ENCODE data around the gene TMEM52. TPM values are rescaled to one million over a fixed set of nuclear protein-coding genes. Genes with fewer than 3 reads are reported as not detected.

The TMEM52 gene
- total and polyA plus RNA-seq, 4 donors, result 2.6 to 13.1 (median 3.0) TPM

GRCh38 chr1:1948783-1949182, 29.7 kb upstream of the TMEM52 start:
- Histone ChIP-seq H3K9ac (ENCODE audit: low read depth in 1 of 2, low read length in 2 of 2) (no peak overlapping the region), H3K4me3 (ENCODE audit: low read depth in 1 of 3, low read length in 3 of 3) (no peak overlapping the region), H3K27me3 (ENCODE audit: control insufficient read depth in 4 of 4, insufficient read depth in 4 of 4, low read length in 3 of 4) (no peaks in the 10 kb centered on the region), H3K4me1 (ENCODE audit: control insufficient read depth in 4 of 4, insufficient read depth in 4 of 4, low read length in 3 of 4) (peaks cover 7 to 20% (median 14%) of the 10 kb centered on the region in 4 donors), H3K9me3 (ENCODE audit: control insufficient read depth in 4 of 4, low read length in 3 of 4) (peaks cover 0 to 1% (median 0%) of the 10 kb centered on the region in 4 donors), H3K27ac (ENCODE audit: low read depth in 1 of 2, low read length in 2 of 2) (no peak overlapping the region), H3K36me3 (ENCODE audit: control insufficient read depth in 4 of 4, insufficient read depth in 3 of 4, low read depth in 1 of 4, low read length in 3 of 4) (no peaks in the 10 kb centered on the region)
- TF ChIP-seq RXRA (IDR thresholded peaks at IDR 0.05), result no peak
- no peak for TF ChIP-seq HNF4A (conservative IDR thresholded peaks at IDR 0.05)
- no peak for TF ChIP-seq GABPA (IDR thresholded peaks at IDR 0.05 in 1 of 2, conservative IDR thresholded peaks at IDR 0.05 in 1 of 2)
- TF ChIP-seq CTCF (IDR thresholded peaks at IDR 0.05; ENCODE audit: low read depth, low read length, missing input control), result no peak
- no peak for TF ChIP-seq NR2F2 (IDR thresholded peaks at IDR 0.05)
- TF ChIP-seq TAF1 (conservative IDR thresholded peaks at IDR 0.05), result no peak
- no peak for TF ChIP-seq RAD21 (IDR thresholded peaks at IDR 0.05)
- TF ChIP-seq, protein P1, sequence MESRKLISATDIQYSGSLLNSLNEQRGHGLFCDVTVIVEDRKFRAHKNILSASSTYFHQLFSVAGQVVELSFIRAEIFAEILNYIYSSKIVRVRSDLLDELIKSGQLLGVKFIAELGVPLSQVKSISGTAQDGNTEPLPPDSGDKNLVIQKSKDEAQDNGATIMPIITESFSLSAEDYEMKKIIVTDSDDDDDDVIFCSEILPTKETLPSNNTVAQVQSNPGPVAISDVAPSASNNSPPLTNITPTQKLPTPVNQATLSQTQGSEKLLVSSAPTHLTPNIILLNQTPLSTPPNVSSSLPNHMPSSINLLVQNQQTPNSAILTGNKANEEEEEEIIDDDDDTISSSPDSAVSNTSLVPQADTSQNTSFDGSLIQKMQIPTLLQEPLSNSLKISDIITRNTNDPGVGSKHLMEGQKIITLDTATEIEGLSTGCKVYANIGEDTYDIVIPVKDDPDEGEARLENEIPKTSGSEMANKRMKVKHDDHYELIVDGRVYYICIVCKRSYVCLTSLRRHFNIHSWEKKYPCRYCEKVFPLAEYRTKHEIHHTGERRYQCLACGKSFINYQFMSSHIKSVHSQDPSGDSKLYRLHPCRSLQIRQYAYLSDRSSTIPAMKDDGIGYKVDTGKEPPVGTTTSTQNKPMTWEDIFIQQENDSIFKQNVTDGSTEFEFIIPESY (IDR thresholded peaks at IDR 0.05), result no peak
- TF ChIP-seq, protein P2, sequence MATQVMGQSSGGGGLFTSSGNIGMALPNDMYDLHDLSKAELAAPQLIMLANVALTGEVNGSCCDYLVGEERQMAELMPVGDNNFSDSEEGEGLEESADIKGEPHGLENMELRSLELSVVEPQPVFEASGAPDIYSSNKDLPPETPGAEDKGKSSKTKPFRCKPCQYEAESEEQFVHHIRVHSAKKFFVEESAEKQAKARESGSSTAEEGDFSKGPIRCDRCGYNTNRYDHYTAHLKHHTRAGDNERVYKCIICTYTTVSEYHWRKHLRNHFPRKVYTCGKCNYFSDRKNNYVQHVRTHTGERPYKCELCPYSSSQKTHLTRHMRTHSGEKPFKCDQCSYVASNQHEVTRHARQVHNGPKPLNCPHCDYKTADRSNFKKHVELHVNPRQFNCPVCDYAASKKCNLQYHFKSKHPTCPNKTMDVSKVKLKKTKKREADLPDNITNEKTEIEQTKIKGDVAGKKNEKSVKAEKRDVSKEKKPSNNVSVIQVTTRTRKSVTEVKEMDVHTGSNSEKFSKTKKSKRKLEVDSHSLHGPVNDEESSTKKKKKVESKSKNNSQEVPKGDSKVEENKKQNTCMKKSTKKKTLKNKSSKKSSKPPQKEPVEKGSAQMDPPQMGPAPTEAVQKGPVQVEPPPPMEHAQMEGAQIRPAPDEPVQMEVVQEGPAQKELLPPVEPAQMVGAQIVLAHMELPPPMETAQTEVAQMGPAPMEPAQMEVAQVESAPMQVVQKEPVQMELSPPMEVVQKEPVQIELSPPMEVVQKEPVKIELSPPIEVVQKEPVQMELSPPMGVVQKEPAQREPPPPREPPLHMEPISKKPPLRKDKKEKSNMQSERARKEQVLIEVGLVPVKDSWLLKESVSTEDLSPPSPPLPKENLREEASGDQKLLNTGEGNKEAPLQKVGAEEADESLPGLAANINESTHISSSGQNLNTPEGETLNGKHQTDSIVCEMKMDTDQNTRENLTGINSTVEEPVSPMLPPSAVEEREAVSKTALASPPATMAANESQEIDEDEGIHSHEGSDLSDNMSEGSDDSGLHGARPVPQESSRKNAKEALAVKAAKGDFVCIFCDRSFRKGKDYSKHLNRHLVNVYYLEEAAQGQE (IDR thresholded peaks at IDR 0.05), result no peak
- no peak for TF ChIP-seq SP1 (IDR thresholded peaks at IDR 0.05)
- TF ChIP-seq FOXA1 (IDR thresholded peaks at IDR 0.05), result no peak
- TF ChIP-seq HNF4G (IDR thresholded peaks at IDR 0.05), result no peak
- TF ChIP-seq EGR1 (IDR thresholded peaks at IDR 0.05; ENCODE audit: low read depth in 2 of 2), result no peak
- TF ChIP-seq, protein P3, sequence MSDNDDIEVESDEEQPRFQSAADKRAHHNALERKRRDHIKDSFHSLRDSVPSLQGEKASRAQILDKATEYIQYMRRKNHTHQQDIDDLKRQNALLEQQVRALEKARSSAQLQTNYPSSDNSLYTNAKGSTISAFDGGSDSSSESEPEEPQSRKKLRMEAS (IDR thresholded peaks at IDR 0.05), result no peak
- TF ChIP-seq ATF3 (IDR thresholded peaks at IDR 0.05), result no peak
- no peak for TF ChIP-seq FOXA2 (IDR thresholded peaks at IDR 0.05)
- no peak for TF ChIP-seq YY1 (IDR thresholded peaks at IDR 0.05)
- no peak for TF ChIP-seq JUND (IDR thresholded peaks at IDR 0.05)
- DNase-seq (ENCODE audit: low spot score), result no peak
- 53% methylated on average over 1 of the region's 1 CpG for WGBS
